Measurements from ENCODE around the gene NOP14. TPM values are rescaled to one million over a fixed set of nuclear protein-coding genes. Genes with fewer than 3 reads are reported as not detected.
A peak's percentile ranks its signal among the peaks of the same experiment; 100 is the strongest.

NOP14 gene
- total and polyA plus RNA-seq, 2 donors (not counting 3 experiments of a cell fraction or from before 2014, with no cell fraction given): 9.5 to 45.2 TPM

DNA sequence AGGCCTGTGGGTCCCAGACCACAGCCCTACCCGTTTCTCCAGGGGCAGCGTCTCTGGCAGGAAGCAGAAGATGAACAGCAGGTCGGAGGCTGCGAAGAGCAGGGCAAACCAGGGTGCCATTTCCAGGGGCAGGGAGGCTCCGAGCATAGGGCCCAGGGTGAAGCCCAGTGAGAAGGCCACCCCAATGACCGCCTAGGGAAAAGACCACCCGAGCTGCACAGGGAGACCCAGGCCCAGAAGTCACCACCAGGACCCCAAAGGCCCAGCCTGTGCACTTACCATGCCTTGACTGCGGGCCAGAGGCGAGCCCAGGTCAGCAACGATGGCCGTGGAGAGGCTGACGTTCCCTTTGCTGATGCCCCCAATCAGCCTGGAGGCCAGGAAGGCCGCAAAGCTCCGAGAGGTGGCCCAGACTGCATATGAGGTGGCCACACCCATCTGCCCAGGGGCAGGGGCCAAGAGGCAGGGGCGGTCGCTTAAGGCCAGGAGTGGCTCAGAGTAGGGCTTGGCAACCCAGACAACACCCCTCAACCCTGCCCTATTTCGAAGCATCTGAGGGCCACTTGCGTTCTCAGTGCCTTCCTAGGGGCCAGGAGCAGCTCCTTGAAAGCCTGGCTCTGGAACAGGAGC is 30.8 kb downstream of the NOP14 start:
- Histone ChIP-seq H3K9me3 (replicated peaks; ENCODE audit: control insufficient read depth, insufficient read depth, low read length) (no peaks in the 10 kb centered on the region), H3K27ac (ENCODE audit: insufficient read depth, low read depth, low read length) (no peak overlapping the region), H3K79me2 (ENCODE audit: control insufficient read depth, insufficient read depth, low read length) (peaks cover 18% of the 10 kb centered on the region), H3K4me3 (replicated peaks in 1 of 3; ENCODE audit: insufficient read depth in 1 of 3, low read depth in 1 of 3, low read length in 3 of 3) (no peak overlapping the region), H4K20me1 (replicated peaks; ENCODE audit: control insufficient read depth, extremely low read depth, insufficient read depth, low read length) (no peaks in the 10 kb centered on the region), H3K36me3 (ENCODE audit: control insufficient read depth in 2 of 2, extremely low read depth in 1 of 2, insufficient read depth in 2 of 2, low read length in 2 of 2) (peaks cover 7 to 27% of the 10 kb centered on the region in 2 experiments), H3K4me1 (ENCODE audit: control insufficient read depth, extremely low read depth, insufficient read depth, low read length) (peaks cover 28% of the 10 kb centered on the region), H3K9ac (replicated peaks; ENCODE audit: extremely low read depth, insufficient read depth, low read length) (no peak overlapping the region), H2AFZ (ENCODE audit: low read depth, low read length) (no peak overlapping the region), H3K9me1 (replicated peaks; ENCODE audit: control insufficient read depth, extremely low read depth, insufficient read depth, low read length) (no peaks in the 10 kb centered on the region), H3K4me2 (ENCODE audit: insufficient read depth, low read length) (peak overlapping the region; percentile 53), H3K27me3 (ENCODE audit: control insufficient read depth in 2 of 2, insufficient read depth in 2 of 2, low read length in 2 of 2) (no peaks in the 10 kb centered on the region)
- CTCF ChIA-PET: interaction anchor here (0.6 kb wide), 1 partner anchor 145 kb away, joined by 3 read pairs; no protein-coding TSS in a partner anchor
- no TSS peak for BruUV-seq (replicated peaks)
- POLR2A ChIA-PET: no interaction called here
- FAIRE-seq: no peak
- intact Hi-C loops (cut with micrococcal nuclease): loop anchor here (5.0 kb wide), 1 partner anchor 90 kb away; the partner anchor contains the start of gene ADD1
- TF ChIP-seq POLR2AphosphoS5 (IDR thresholded peaks at IDR 0.05; ENCODE audit: insufficient read depth, low read depth, low read length) (no peak), FOS (IDR thresholded peaks at IDR 0.05; ENCODE audit: borderline replicate concordance, insufficient read depth, low read length) (no peak), EZH2 (IDR thresholded peaks at IDR 0.05; ENCODE audit: borderline replicate concordance, low read depth, low read length, severe bottlenecking) (no peak), MYC (IDR thresholded peaks at IDR 0.05; ENCODE audit: low read depth, low read length) (no peak), POLR2A (IDR thresholded peaks at IDR 0.05; ENCODE audit: low read depth, low read length) (no peak)
- TF ChIP-seq, protein P1, sequence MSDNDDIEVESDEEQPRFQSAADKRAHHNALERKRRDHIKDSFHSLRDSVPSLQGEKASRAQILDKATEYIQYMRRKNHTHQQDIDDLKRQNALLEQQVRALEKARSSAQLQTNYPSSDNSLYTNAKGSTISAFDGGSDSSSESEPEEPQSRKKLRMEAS (IDR thresholded peaks at IDR 0.05; ENCODE audit: insufficient read depth, insufficient read length): no peak
- TF ChIP-seq, protein P2, sequence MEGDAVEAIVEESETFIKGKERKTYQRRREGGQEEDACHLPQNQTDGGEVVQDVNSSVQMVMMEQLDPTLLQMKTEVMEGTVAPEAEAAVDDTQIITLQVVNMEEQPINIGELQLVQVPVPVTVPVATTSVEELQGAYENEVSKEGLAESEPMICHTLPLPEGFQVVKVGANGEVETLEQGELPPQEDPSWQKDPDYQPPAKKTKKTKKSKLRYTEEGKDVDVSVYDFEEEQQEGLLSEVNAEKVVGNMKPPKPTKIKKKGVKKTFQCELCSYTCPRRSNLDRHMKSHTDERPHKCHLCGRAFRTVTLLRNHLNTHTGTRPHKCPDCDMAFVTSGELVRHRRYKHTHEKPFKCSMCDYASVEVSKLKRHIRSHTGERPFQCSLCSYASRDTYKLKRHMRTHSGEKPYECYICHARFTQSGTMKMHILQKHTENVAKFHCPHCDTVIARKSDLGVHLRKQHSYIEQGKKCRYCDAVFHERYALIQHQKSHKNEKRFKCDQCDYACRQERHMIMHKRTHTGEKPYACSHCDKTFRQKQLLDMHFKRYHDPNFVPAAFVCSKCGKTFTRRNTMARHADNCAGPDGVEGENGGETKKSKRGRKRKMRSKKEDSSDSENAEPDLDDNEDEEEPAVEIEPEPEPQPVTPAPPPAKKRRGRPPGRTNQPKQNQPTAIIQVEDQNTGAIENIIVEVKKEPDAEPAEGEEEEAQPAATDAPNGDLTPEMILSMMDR (IDR thresholded peaks at IDR 0.05; ENCODE audit: extremely low read depth in 1 of 2, insufficient read depth in 1 of 2, low read depth in 1 of 2, low read length in 2 of 2): no peak
- dilution Hi-C loops (cut with MboI; ENCODE audit: extremely low pct_ligation_motif_present, low sequenced_read_pairs): no loop called here
- no peak for DNase-seq (ENCODE audit: low read depth, low spot score)

Measured in endothelial cell of umbilical vein (primary cell).